SK-N-SH (cell line): ENCODE results near the gene TINAGL1. TPM values are rescaled to one million over a fixed set of nuclear protein-coding genes. Genes with fewer than 3 reads are reported as not detected.

Experiments
- CHD2 ChIP-seq: fragments of 150-350 bp; IDR thresholded peaks from 2 replicates; pipeline ENCODE4 v1.6.1; 2018; ENCODE audit warnings: low read length; ENCODE audit not compliant: partially characterized antibody
- ELF1 ChIP-seq: IDR thresholded peaks from 2 replicates; pipeline ENCODE4 v1.4.0; 2012
- FOXM1 ChIP-seq: IDR thresholded peaks from 2 replicates; pipeline ENCODE4 v1.4.0; 2012; ENCODE audit warnings: low read depth, mild to moderate bottlenecking
- GABPA ChIP-seq: IDR thresholded peaks from 2 replicates; pipeline ENCODE4 v1.4.0; 2012; ENCODE audit warnings: low read depth, mild to moderate bottlenecking
- GATA2 ChIP-seq: sonication (generic); formaldehyde crosslinking; IDR thresholded peaks from 2 replicates; pipeline ENCODE4 v1.5.0; 2020; ENCODE audit warnings: mild to moderate bottlenecking, missing genetic modification reagents
- IRF3 ChIP-seq: fragments of 150-350 bp; IDR thresholded peaks from 2 replicates; pipeline ENCODE4 v1.6.1; 2016; ENCODE audit warnings: mild to moderate bottlenecking, low read depth, low read length
- MEF2A ChIP-seq: IDR thresholded peaks from 2 replicates; pipeline ENCODE4 v1.4.0; 2012; ENCODE audit warnings: low read depth, borderline replicate concordance
- MXI1 ChIP-seq: IDR thresholded peaks from 2 replicates; pipeline ENCODE4 v1.6.1; 2012; ENCODE audit warnings: mild to moderate bottlenecking, low read depth, low read length, improper control_type of control experiment
- NRF1 ChIP-seq: IDR thresholded peaks from 2 replicates; pipeline ENCODE4 v1.6.1; 2012; ENCODE audit warnings: low read depth, mild to moderate bottlenecking, low read length
- RAD21 ChIP-seq: IDR thresholded peaks from 2 replicates; pipeline ENCODE4 v1.6.1; 2012; ENCODE audit warnings: mild to moderate bottlenecking, low read length
- REST ChIP-seq: IDR thresholded peaks from 2 replicates; pipeline ENCODE4 v1.6.1; 2012; ENCODE audit warnings: mild to moderate bottlenecking, low read depth, low read length, moderate library complexity
- RFX5 ChIP-seq: IDR thresholded peaks from 2 replicates; pipeline ENCODE4 v1.6.1; 2012; ENCODE audit warnings: mild to moderate bottlenecking, improper control_type of control experiment, low read length
- RXRA ChIP-seq: IDR thresholded peaks from 2 replicates; pipeline ENCODE4 v1.4.0; 2012; ENCODE audit warnings: low read depth, mild to moderate bottlenecking, borderline replicate concordance
- SIN3A ChIP-seq: IDR thresholded peaks from 2 replicates; pipeline ENCODE4 v1.6.1; 2012; ENCODE audit warnings: low read depth, mild to moderate bottlenecking, low read length, moderate library complexity, borderline replicate concordance
- SMC3 ChIP-seq: IDR thresholded peaks from 2 replicates; pipeline ENCODE4 v1.6.1; 2012; ENCODE audit warnings: low read depth, low read length, improper control_type of control experiment
- TAF1 ChIP-seq: IDR thresholded peaks from 2 replicates; pipeline ENCODE4 v1.6.1; 2012; ENCODE audit warnings: low read depth, mild to moderate bottlenecking, low read length, moderate library complexity, borderline replicate concordance
- TEAD4 ChIP-seq: IDR thresholded peaks from 2 replicates; pipeline ENCODE4 v1.4.0; 2012; ENCODE audit warnings: mild to moderate bottlenecking, borderline replicate concordance; ENCODE audit not compliant: insufficient read depth
- USF1 ChIP-seq: IDR thresholded peaks from 2 replicates; pipeline ENCODE4 v1.4.0; 2012; ENCODE audit warnings: low read depth, borderline replicate concordance
- USF2 ChIP-seq: fragments of 150-350 bp; IDR thresholded peaks from 2 replicates; pipeline ENCODE4 v1.6.1; 2017; ENCODE audit warnings: antibody characterized with exemption, low read length, low read depth, borderline replicate concordance
- ZBTB33 ChIP-seq: IDR thresholded peaks from 2 replicates; pipeline ENCODE4 v1.4.0; 2012; ENCODE audit warnings: low read depth, borderline replicate concordance
- polyA plus RNA-seq, 3 experiments: library from polyadenylated mRNA; depleted of rRNA; stranded (reverse); fragments of >200 nt; gene quantifications; 2 replicates each; pipeline ENCODE4 v1.2.3, GENCODE V29; 2012
- TF ChIP-seq, protein P1 (sequence below): IDR thresholded peaks from 2 replicates; pipeline ENCODE4 v1.4.0; 2012; ENCODE audit warnings: low read depth

TINAGL1 gene
- polyA plus RNA-seq, 1 of the 3 experiments (the other 2 are of a cell fraction), result not detected

DNA sequence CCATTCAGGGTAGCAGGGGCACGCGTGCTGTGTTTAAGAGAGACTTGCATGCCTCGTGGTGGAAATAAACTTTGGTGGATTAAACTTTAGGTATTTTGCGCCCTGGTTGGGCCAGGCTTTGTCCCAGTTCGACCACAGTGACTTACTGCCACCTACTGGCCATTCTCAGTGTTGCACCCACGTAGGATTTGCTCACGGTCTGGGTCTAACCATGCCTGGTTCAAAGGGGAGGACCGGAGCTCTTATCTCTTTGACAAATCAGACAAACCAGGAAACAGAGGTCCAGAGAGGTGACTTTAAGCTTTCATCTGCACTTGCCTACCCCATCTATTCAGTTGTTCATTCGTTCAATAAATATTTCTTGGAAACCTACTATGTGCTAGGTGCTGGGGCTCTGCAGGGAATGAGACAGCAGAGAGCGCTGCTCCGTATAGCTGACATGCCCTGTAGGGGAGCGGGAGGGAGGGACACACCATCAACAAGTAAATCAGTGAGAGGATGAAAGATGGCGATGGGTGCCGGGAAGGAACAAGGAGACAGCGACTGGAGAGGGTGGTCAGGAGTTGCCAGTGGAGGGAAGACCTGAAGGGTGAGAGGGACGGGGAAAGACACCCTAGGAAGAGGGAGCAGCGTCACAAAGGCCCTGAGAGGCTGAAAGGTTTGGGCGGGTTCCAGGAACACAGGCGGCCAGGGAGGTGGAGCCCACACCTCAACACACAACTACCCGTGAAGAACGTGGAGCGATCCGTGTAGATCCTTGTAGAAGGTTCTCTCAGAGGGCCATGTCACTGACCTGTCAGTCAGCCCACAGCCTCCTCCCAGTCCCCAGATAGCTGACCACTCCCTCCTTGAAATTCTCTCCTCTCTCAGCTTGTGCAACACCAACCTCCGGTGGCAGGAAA is 27.2 kb upstream of the TINAGL1 start (continued):
- TF ChIP-seq ZBTB33, result no peak
- no peak for TF ChIP-seq RXRA
- TF ChIP-seq GATA2 (CRISPR knock-in tag), result peak; percentile 60; the same call in 1 of the 2 replicates
- peak; percentile 89 for TF ChIP-seq SMC3
- TF ChIP-seq IRF3, result no peak
- no peak for TF ChIP-seq ELF1
- TF ChIP-seq, protein P1, sequence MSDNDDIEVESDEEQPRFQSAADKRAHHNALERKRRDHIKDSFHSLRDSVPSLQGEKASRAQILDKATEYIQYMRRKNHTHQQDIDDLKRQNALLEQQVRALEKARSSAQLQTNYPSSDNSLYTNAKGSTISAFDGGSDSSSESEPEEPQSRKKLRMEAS, result no peak
- TF ChIP-seq USF1, result no peak
- TF ChIP-seq TAF1, result no peak
- TF ChIP-seq MXI1, result peak; percentile 62
- TF ChIP-seq GABPA, result no peak
- no peak for TF ChIP-seq RFX5
- no peak for TF ChIP-seq USF2
- TF ChIP-seq SIN3A, result no peak
- no peak for TF ChIP-seq MEF2A
- no peak for TF ChIP-seq FOXM1
- TF ChIP-seq REST, result no peak
- no peak for TF ChIP-seq NRF1
- TF ChIP-seq RAD21, result peak; percentile 97
- TF ChIP-seq TEAD4, result no peak
- TF ChIP-seq CHD2, result no peak
- TF ChIP-seq, all 33 proteins: peak for 6
